Ammon's horn (tissue), 1 donor: ENCODE data around the gene TMOD1.

ENCODE experiments used
- DNase-seq: peaks from one replicate; pipeline ENCODE4 v3.0.0-alpha.2; 2016; ENCODE audit warnings: low spot score

Gene TMOD1

GRCh38 chr9:97635026-97635425, 133.6 kb downstream of the TMOD1 start:
- DNase-seq = no peak

DNA sequence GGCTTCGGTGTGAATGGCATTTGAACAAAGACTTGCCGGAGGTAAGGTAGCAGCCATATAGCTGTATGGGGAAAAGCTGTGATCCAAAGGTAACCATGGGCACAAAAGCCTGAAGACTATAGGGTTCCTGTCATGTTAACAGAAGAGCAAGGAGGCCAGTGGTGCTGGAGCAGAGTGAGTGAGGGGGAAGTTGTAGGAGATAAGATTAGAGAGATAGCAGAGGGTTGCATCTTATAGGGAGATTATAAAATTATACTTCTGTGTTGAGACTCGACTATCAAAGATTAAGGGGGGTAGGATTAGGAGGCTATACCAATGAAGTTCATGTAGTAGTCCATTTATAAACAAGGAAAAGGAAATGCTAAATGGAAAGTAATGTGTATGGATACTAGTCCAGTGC, 135.4 kb downstream of the TMOD1 start:
- DNase-seq = no peak

DNA sequence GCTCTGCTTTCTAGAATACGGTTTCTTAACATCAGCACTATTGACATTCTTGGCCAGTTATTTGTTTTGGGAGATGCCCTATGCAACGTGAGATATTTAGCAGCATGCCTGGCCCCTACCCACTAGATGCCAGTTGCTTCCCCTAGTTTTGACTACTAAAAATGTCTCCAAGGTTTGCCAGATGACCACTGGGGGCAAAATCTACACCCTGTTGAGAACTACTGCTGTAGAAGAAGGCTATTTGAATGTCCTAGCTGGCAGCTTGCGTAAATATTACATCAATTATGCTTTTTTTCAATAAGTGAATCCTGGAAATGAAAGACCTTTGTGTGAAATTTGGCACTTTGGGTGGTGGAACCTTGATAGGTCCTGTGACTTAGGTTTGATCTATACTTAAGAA, 137.2 kb downstream of the TMOD1 start:
- DNase-seq = no peak

- no peak for DNase-seq
Measured at GRCh38 chr9:97640325-97640724, 138.9 kb downstream of the TMOD1 start.

GRCh38 chr9:97645720-97646119, 144.3 kb downstream of the TMOD1 start:
- DNase-seq = no peak

- no peak for DNase-seq
Measured at GRCh38 chr9:97647996-97648395, 146.5 kb downstream of the TMOD1 start.
